ENCODE data around the gene KLKB1. TPM values are rescaled to one million over a fixed set of nuclear protein-coding genes. Genes with fewer than 3 reads are reported as not detected.

KLKB1 gene
- total RNA-seq, 6 experiments from 2014 or later, result not detected

- DNase-seq, result no peak
- peaks cover 6% of the 10 kb centered on the region for H3K4me1 Mint-ChIP-seq (ENCODE audit: low read depth)
- H3K36me3 Mint-ChIP-seq (ENCODE audit: low read depth), result no peaks in the 10 kb centered on the region
- H3K9me3 Mint-ChIP-seq, result no peaks in the 10 kb centered on the region
- no peak overlapping the region for H3K27ac Mint-ChIP-seq
- peaks cover 6% of the 10 kb centered on the region for H3K27me3 Mint-ChIP-seq (ENCODE audit: insufficient read depth)
- TF ChIP-seq CTCF (IDR thresholded peaks at IDR 0.05), result no peak
- H3K4me3 Mint-ChIP-seq, result no peak overlapping the region; the same call in 1 of the 2 replicates
Measured at GRCh38 chr4:186298031-186298647, 70.8 kb downstream of the KLKB1 start.

GRCh38 chr4:186299291-186299690 is 72.0 kb downstream of the KLKB1 start:
- no peaks in the 10 kb centered on the region for H3K36me3 Mint-ChIP-seq (ENCODE audit: low read depth)
- H3K27ac Mint-ChIP-seq, result no peak overlapping the region
- H3K9me3 Mint-ChIP-seq, result no peaks in the 10 kb centered on the region

GRCh38 chr4:186300659-186301390 is 73.5 kb downstream of the KLKB1 start:
- Mint-ChIP-seq H3K9me3 (no peaks in the 10 kb centered on the region), H3K36me3 (ENCODE audit: low read depth) (no peaks in the 10 kb centered on the region), H3K4me3 (no peak overlapping the region), H3K4me1 (ENCODE audit: low read depth) (peaks cover 12% of the 10 kb centered on the region), H3K27me3 (ENCODE audit: insufficient read depth) (peaks cover 6% of the 10 kb centered on the region), H3K27ac (no peak overlapping the region)
- DNase-seq, result no peak
- TF ChIP-seq CTCF (IDR thresholded peaks at IDR 0.05), result no peak

More at GRCh38 chr4:186299291-186299690, 72.0 kb downstream of the KLKB1 start:
- no peak for DNase-seq
- Mint-ChIP-seq H3K4me3 (no peak overlapping the region), H3K4me1 (ENCODE audit: low read depth) (peaks cover 6% of the 10 kb centered on the region), H3K27me3 (ENCODE audit: insufficient read depth) (peaks cover 6% of the 10 kb centered on the region)
- no peak for TF ChIP-seq CTCF (IDR thresholded peaks at IDR 0.05)

GRCh38 chr4:186304216-186304615 is 76.9 kb downstream of the KLKB1 start:
- no peaks in the 10 kb centered on the region for H3K9me3 Mint-ChIP-seq
- H3K36me3 Mint-ChIP-seq (ENCODE audit: low read depth), result no peaks in the 10 kb centered on the region
- no peak for DNase-seq
- peaks cover 6% of the 10 kb centered on the region; the same call in 1 of the 2 replicates for H3K4me1 Mint-ChIP-seq (ENCODE audit: low read depth)
- no peak overlapping the region for H3K27ac Mint-ChIP-seq
- H3K27me3 Mint-ChIP-seq (ENCODE audit: insufficient read depth), result peaks cover 17% of the 10 kb centered on the region
- no peak for TF ChIP-seq CTCF (IDR thresholded peaks at IDR 0.05)
- H3K4me3 Mint-ChIP-seq, result no peak overlapping the region

- TF ChIP-seq CTCF (IDR thresholded peaks at IDR 0.05), result no peak
- Mint-ChIP-seq H3K36me3 (ENCODE audit: low read depth) (no peaks in the 10 kb centered on the region), H3K4me1 (ENCODE audit: low read depth) (peaks cover 6% of the 10 kb centered on the region; the same call in 1 of the 2 replicates), H3K27ac (no peak overlapping the region), H3K27me3 (ENCODE audit: insufficient read depth) (peaks cover 14% of the 10 kb centered on the region), H3K4me3 (no peak overlapping the region), H3K9me3 (no peaks in the 10 kb centered on the region)
- DNase-seq, result no peak
Measured at GRCh38 chr4:186304866-186305505, 77.7 kb downstream of the KLKB1 start.
